C1 segment of cervical spinal cord (tissue), 14 donors: Measurements from ENCODE around the gene RPLP1.

ENCODE experiments used
- DNase-seq, 14 donors: peaks; one replicate each; lab custom pipeline; 2025; lab: John Stamatoyannopoulos, UW

The RPLP1 gene

DNA sequence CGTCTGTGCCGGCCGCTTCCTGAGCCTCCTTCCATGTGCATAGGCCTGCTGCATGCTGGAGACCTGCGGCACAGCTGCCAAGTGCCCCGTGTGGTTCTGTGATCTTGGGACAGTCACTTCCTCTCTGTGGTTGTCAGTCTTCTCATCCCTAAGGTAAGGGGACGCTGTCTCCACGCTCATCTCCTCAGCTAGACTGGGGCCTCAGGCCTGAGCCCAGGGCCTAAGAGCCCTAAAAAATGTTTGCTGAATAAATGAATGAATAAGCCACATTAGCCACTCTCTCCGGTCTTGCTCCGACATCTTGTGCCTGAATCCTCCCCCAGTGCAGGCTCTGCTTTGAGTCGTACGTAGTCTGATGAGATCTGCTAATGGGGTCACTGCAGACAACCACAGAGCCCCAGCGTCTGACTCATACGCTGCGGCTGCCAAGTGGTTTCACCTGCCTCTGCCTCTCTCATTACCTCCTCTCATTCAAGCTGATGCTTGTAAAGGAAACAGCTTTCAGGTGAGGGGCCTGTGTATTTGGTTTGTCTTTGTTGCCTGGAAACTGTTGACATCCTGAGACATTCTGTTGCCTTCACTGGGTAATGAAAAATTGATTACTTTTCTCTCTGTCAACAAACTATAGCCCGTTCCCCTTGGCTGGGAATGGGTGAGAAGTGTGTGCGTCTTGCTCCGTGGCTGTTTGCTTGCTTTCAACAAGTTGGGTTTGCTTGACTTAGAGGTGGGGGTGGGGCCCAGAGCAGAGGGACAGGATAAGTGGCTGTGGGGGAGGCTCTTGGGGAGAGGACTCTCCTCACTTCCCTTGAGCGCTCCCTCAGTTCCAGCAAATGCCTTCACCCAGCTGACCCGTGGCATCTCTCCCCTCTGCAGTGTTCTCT, 15.9 kb downstream of the RPLP1 start:
- DNase-seq = no peak

GRCh38 chr15:69469467-69470201, 17.0 kb downstream of the RPLP1 start:
- no peak for DNase-seq

DNA sequence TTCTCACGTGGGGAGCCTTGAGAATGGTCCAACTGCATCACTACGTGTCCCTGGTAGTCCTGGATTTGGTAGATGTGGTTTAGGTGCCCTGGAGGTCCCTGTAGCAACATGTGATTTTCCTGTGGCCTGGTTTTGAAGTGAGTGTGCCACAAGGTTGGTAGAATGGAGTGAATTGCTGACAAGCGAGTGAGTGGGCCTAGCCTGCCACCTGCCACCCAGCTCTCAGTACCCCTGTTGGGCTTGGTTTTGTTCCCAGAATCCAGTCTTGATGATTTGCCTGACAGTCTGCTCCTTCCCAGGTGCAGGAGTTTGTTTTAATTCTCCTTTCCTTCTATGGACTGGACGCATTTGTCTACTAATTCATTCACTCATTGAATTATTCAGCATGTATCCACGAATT, 19.4 kb downstream of the RPLP1 start:
- DNase-seq = peak in 1 of 14 donors; percentile 8

GRCh38 chr15:69472562-69472961, 19.9 kb downstream of the RPLP1 start:
- DNase-seq = no peak

DNA sequence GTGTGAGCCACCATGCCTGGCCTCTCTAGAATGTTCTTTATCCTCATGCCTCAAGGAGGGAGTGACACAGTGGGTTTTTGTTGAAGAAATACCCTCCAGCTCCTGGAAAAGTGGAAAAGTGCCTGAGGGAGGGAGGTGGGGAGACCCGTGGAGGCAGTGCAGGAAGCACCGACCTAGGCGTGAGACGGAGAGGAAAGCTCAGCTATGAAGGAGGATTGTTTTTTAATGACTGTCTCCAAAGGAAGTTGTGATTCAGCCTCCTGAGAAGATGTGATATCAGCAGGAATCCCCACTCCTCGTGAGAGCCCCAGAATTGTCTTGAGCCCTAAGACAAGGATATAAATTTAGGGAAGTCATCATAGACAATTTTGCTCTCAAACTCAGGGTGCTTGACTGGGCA, 21.7 kb downstream of the RPLP1 start:
- DNase-seq = no peak

GRCh38 chr15:69474846-69475455, 22.3 kb downstream of the RPLP1 start:
- DNase-seq = no peak

DNA sequence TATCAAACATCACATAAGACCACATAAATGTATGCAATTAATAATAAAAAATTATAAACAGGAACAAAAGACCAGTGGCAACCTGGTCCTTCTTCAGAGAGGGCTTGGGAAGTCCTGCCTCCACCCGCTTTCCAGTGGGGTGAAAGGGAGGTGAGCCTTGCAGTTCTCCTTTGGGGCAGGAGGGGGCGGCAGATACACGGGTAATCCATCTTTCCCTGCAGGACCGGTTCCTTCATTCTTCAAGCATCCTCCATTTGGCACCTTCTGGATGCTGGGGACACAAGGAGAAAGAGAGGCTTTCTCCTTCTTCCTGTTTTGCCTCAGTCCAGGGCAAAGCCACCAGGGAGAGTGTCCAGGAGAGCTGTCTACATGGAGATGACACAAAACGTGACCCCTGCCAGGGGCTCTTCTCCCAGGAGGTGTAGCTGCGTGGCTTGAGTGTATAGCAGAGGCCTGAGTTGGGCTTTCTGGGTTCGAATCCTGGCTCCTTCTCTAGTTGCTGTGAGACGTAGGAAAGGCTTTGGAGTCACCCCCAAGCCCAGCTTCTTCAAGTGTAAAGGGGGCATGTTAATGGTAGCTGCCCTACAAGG, 23.2 kb downstream of the RPLP1 start:
- peak in 12 of 14 donors; percentile 19 to 64 (median 41) for DNase-seq

DNA sequence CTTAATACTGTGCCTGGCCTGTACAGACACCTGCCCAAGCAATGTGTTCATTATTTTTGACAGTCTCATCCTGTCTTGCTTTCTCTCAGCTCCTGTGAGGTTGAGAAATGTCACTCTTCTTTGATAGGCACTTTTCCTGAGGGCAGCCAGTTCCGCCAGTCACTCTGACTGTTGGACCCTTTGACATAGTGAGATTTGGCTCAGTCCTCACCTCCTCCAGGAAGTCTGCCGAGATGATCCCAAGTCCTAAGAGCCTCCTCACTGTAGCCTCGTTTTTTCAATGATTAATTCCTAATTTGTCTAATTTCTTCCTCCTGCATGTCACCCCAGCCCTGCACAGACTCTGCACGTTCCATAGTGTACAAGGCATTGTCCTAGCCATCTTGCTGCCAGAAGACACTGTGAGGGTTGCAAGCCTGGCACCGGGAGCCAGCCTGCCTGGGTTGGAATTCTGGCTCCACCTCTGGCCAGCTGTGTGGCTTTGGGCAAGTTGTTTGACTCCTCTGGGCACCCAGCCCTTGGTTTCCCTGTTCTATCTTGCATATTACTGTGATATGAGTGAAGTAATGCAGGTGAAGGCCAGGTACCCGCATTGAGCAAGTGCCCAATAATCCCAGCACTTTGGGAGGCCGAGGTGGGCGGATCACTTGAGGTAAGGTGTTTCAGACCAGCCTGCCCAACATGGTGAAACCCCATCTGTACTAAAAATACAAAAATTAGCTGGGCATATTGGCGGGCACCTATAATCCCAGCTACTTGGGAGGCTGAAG, 24.3 kb downstream of the RPLP1 start:
- no peak for DNase-seq

- peak in 8 of 14 donors; percentile 4 to 56 (median 18) for DNase-seq
These were observed 25.7 kb downstream of the RPLP1 start for GRCh38 chr15:69478259-69478781.

DNA sequence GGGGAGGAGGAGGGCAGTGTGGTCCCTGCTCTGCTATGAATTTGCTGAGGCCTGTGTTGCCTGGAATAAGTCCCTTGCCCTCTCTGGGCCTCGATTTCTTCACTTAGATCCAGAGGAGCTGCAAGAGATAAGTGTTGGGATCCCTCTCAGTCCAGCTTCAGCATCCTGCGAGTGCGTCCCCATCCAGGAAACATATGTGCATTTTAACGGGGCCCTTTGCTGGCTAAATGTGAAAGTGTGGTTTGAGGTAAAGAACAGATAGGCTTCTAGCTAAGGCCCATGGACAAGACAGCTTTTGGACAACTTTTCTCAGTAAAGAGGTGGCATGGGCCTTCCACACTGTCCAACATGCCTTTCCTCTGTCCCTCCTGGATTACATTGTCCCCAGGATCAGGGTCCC, 26.5 kb downstream of the RPLP1 start:
- DNase-seq = no peak

DNA sequence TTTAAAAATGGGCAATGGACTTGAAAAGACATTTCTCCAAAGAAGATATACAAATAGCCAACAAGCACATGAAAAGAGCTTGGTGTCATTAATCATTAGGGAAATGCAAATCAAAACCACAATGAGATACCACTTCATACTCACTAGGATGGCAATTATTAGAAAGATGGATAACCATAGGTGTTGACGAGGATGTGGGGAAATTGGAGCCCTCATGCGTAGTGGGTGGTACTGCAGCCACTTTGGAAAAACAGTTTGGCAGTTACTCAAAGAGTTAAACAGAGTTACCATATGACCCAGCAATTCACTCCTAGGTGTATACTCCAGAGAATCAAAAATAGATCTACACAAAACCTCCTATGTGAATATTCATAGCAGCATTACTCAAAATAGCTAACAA, 27.4 kb downstream of the RPLP1 start:
- no peak for DNase-seq

DNA sequence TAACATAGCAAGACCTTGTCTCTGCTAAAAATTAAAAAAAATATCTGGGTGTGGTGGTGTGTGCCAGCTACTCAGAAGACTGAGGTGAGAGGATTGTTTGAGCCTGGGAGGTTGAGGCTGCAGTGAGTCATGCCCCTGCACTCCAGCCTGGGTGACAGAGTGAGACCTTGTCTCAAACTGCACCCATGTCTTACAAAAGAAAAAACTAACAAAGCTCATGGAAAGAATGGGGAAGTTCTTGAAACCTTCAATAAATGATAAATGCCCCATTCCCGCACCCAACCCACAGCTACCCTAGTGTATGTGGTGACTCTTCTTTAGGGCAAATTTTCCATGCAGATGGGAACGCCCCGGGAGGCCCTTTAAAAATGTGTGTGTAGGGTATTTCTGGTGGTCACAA, 28.3 kb downstream of the RPLP1 start:
- DNase-seq = no peak

DNA sequence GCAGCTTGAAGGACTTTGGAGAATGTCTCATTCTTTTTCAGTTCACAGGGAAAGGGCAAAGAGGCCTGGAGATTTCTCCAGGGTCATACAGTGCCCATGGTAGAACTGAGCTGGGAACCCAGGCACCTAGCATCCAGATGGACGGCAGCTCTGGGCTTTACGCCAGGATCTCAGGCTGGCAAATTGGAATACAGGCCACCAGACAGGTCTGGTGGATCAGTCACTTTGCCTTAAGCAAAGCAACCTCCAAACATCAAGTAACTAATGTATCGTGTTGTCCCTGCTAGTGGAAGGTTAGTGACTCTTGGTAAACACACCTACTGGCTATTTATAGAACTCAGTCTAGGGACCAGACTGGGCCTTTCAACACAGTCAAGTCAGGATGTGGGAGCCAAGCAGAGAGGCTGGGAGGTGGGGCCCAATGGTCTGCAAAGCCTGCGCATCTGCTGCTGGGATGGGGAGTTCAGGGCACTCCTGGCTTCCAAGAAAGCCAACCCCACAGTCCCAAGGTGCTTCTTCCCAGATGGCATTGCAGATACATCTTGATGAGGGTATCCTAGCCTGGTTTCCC, 30.2 kb downstream of the RPLP1 start:
- no peak for DNase-seq

GRCh38 chr15:69484837-69485236, 32.2 kb downstream of the RPLP1 start:
- no peak for DNase-seq

GRCh38 chr15:69486481-69487110, 34.0 kb downstream of the RPLP1 start:
- DNase-seq = no peak

GRCh38 chr15:69489073-69489571, 36.5 kb downstream of the RPLP1 start:
- DNase-seq = peak in 4 of 14 donors; percentile 5 to 28 (median 17)

DNA sequence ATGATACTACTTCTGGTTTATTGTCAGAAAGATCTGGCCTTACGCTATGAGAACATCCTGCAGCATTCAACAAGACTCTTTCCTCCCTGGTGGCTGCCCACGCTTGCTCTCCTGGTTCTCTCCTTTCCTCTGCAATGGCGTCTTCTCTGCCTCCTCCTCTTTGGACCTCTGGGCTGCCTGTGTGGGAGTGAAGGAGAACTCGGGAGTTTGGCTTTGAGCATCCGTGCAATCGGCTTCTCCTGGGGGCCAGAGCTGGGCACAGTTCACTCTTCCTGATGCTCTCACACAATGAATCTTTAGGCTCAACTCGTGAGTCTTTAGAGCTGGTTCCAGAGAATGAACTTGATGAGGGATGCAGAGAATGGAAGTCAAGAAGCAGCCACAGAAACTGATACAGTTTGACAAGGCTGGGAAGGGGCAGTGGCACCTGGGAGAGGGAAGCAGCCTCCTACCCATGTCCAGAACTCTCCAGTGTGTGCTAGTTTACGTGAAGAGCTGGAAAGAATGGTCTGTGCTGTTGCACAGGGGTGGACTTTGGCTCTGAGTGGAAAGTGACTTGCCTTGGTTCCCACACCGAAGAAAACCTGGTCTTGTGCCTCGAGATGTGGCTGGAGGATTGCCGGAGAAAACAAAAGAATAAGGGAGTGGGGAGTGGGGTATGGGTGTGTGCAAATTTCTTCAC, 37.9 kb downstream of the RPLP1 start:
- peak in 3 of 14 donors; percentile 36 to 67 (median 39) for DNase-seq

GRCh38 chr15:69491038-69491505, 38.5 kb downstream of the RPLP1 start:
- peak in 3 of 14 donors; percentile 35 to 67 (median 36) for DNase-seq

- DNase-seq = no peak
These were observed 40.8 kb downstream of the RPLP1 start for GRCh38 chr15:69493406-69493805.
